ENCODE results near the gene SLC12A3. TPM values are rescaled to one million over a fixed set of nuclear protein-coding genes. Genes with fewer than 3 reads are reported as not detected.

Gene SLC12A3
- total and polyA plus RNA-seq, 4 donors = not detected

GRCh38 chr16:56828647-56829046, 36.4 kb upstream of the SLC12A3 start:
- no peaks in the 10 kb centered on the region for H3K4me1 ChIP-seq (ENCODE audit: control insufficient read depth in 1 of 2, insufficient read depth in 2 of 2, low read length in 2 of 2)
- no peak overlapping the region for H3K27ac ChIP-seq (ENCODE audit: low read depth in 1 of 2, low read length in 2 of 2)
- no peaks in the 10 kb centered on the region for H3K9me3 ChIP-seq (ENCODE audit: control insufficient read depth, low read length)
- WGBS, 2 donors = 96 to 100% methylated on average over 1 of the region's 1 CpG
- no peaks in the 10 kb centered on the region for H3K27me3 ChIP-seq (ENCODE audit: control insufficient read depth in 1 of 2, insufficient read depth in 2 of 2, low read length in 1 of 2)
- H3K4me3 ChIP-seq (ENCODE audit: low read length in 2 of 2) = no peak overlapping the region
- ATAC-seq (ENCODE audit: low FRiP score) (no peak), DNase-seq (no peak)
- intact Hi-C loops (cut with DNase I) = no loop called here
- peaks cover 3 to 7% of the 10 kb centered on the region in 2 donors for H3K36me3 ChIP-seq (ENCODE audit: control insufficient read depth in 1 of 2, insufficient read depth in 2 of 2, low read length in 1 of 2)

DNA sequence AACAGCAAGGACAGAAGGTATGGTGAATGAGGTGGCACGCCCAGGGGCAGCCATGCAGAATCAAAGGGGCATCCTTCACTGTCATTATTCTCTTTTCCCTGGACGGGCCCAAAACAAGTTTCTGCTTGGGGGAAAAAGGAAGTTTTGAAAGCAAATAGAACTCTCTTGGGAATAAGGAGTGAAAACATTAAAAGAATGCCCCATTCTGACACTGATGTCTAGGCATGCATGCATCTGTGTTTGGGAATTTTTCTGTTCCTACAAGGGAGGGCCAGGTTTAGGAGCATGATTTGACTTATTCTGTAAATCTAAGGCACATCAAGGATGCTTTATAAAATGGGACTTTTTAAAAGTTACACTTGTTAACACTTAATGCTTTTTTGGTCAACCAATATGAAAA, 34.3 kb upstream of the SLC12A3 start:
- Histone ChIP-seq H3K9me3 (ENCODE audit: control insufficient read depth, low read length) (no peaks in the 10 kb centered on the region), H3K36me3 (ENCODE audit: control insufficient read depth in 1 of 2, insufficient read depth in 2 of 2, low read length in 1 of 2) (peaks cover 4 to 7% of the 10 kb centered on the region in 2 donors), H3K27ac (ENCODE audit: low read depth in 1 of 2, low read length in 2 of 2) (no peak overlapping the region), H3K27me3 (ENCODE audit: control insufficient read depth in 1 of 2, insufficient read depth in 2 of 2, low read length in 1 of 2) (no peaks in the 10 kb centered on the region), H3K4me3 (ENCODE audit: low read length in 2 of 2) (no peak overlapping the region), H3K4me1 (ENCODE audit: control insufficient read depth in 1 of 2, insufficient read depth in 2 of 2, low read length in 2 of 2) (no peaks in the 10 kb centered on the region)
- intact Hi-C loops (cut with DNase I) = no loop called here
- 23 to 67% methylated on average over 2 of the region's 2 CpGs for WGBS, 2 donors
- ATAC-seq (ENCODE audit: low FRiP score) (no peak), DNase-seq (no peak)

DNA sequence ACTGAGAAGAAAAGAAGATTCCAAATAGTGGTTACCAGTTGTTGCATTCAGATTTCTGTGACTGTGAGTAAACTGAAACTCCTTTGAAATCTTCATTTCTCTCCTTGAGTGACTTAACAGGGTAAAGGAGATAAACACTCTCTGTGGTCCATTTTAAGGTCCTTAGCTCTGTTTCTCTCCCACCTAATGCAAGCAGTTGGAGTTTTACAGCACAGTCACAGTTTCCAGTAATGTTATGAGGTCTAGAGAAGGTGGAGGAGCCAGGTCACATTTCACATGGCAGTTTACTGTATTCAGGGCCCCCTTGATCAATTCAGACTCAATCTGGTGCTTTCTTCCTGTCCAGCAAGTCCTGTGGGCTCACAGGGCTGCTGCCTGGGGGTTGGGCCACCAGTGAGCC, 32.2 kb upstream of the SLC12A3 start:
- Histone ChIP-seq H3K36me3 (ENCODE audit: control insufficient read depth in 1 of 2, insufficient read depth in 2 of 2, low read length in 1 of 2) (peaks cover 2 to 13% of the 10 kb centered on the region in 2 donors), H3K4me1 (ENCODE audit: control insufficient read depth in 1 of 2, insufficient read depth in 2 of 2, low read length in 2 of 2) (no peaks in the 10 kb centered on the region)
- intact Hi-C loops (cut with DNase I) = no loop called here

GRCh38 chr16:56833243-56833970, 31.6 kb upstream of the SLC12A3 start:
- Histone ChIP-seq H3K4me3 (ENCODE audit: low read length in 2 of 2) (no peak overlapping the region), H3K4me1 (ENCODE audit: control insufficient read depth in 1 of 2, insufficient read depth in 2 of 2, low read length in 2 of 2) (no peaks in the 10 kb centered on the region), H3K27ac (ENCODE audit: low read depth in 1 of 2, low read length in 2 of 2) (no peak overlapping the region), H3K27me3 (ENCODE audit: control insufficient read depth in 1 of 2, insufficient read depth in 2 of 2, low read length in 1 of 2) (no peaks in the 10 kb centered on the region), H3K9me3 (ENCODE audit: control insufficient read depth, low read length) (no peaks in the 10 kb centered on the region), H3K36me3 (ENCODE audit: control insufficient read depth in 1 of 2, insufficient read depth in 2 of 2, low read length in 1 of 2) (peaks cover 2 to 13% of the 10 kb centered on the region in 2 donors)
- intact Hi-C loops (cut with DNase I) = no loop called here
- no peak for DNase-seq
- WGBS, 2 donors = 93 to 94% methylated on average over 9 of the region's 9 CpGs
- ATAC-seq (ENCODE audit: low FRiP score) = no peak

More for the DNA sequence above, 32.2 kb upstream of the SLC12A3 start:
- ATAC-seq (ENCODE audit: low FRiP score) (no peak), DNase-seq (no peak)
- H3K27ac ChIP-seq (ENCODE audit: low read depth in 1 of 2, low read length in 2 of 2) = no peak overlapping the region
- H3K4me3 ChIP-seq (ENCODE audit: low read length in 2 of 2) = no peak overlapping the region
- no peaks in the 10 kb centered on the region for H3K9me3 ChIP-seq (ENCODE audit: control insufficient read depth, low read length)
- no peaks in the 10 kb centered on the region for H3K27me3 ChIP-seq (ENCODE audit: control insufficient read depth in 1 of 2, insufficient read depth in 2 of 2, low read length in 1 of 2)

GRCh38 chr16:56835320-56835719, 29.7 kb upstream of the SLC12A3 start:
- peak; percentile 15 for ATAC-seq (ENCODE audit: low FRiP score)
- H3K4me1 ChIP-seq (ENCODE audit: control insufficient read depth in 1 of 2, insufficient read depth in 2 of 2, low read length in 2 of 2) = no peaks in the 10 kb centered on the region
- no peak for DNase-seq
- peaks cover 2 to 13% of the 10 kb centered on the region in 2 donors for H3K36me3 ChIP-seq (ENCODE audit: control insufficient read depth in 1 of 2, insufficient read depth in 2 of 2, low read length in 1 of 2)
- no peaks in the 10 kb centered on the region for H3K9me3 ChIP-seq (ENCODE audit: control insufficient read depth, low read length)
- H3K27me3 ChIP-seq (ENCODE audit: control insufficient read depth in 1 of 2, insufficient read depth in 2 of 2, low read length in 1 of 2) = no peaks in the 10 kb centered on the region
- no peak overlapping the region for H3K27ac ChIP-seq (ENCODE audit: low read depth in 1 of 2, low read length in 2 of 2)
- intact Hi-C loops (cut with DNase I) = no loop called here
- 79 to 83% methylated on average over 2 of the region's 2 CpGs for WGBS, 2 donors
- no peak overlapping the region for H3K4me3 ChIP-seq (ENCODE audit: low read length in 2 of 2)

DNA sequence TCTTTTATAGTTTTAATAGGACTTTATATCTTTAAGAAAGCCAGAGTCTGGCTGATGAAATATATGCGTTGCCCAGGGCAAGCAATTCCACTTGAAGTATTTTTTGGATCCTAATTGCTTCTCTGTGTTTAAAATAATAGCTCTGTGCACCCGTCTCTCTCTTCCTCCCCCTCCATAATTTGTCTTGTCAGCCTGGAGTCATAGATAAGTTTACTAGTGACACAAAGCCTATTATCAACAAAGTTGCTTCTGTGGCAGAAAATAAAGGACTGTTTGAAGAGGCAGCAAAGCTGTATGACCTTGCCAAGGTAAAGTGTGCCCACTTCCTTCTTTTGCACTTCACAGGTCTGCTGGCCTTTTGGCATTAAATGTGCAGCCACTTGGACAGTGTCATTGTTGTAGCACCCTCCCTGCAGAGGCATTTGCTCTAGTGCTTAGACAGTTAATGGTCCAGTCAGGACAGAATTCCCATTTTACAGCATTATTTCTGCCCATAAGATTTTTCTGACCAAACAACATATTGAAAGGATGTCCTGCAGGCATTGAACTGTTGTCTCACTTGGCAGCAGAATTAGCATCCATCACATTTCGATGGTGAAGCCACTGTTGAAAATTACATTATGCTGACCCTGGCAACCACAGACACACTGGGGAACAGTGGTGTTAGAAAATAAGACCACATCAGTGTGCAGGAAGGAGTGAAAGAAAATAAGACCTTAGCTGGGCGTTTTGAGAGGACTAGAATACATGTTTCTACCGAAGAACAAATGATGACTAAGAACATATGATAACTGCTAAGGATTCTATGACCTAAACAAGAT, 28.4 kb upstream of the SLC12A3 start:
- intact Hi-C loops (cut with DNase I) = no loop called here
- Histone ChIP-seq H3K4me3 (ENCODE audit: low read length in 2 of 2) (no peak overlapping the region), H3K27ac (ENCODE audit: low read depth in 1 of 2, low read length in 2 of 2) (no peak overlapping the region), H3K9me3 (ENCODE audit: control insufficient read depth, low read length) (no peaks in the 10 kb centered on the region), H3K36me3 (ENCODE audit: control insufficient read depth in 1 of 2, insufficient read depth in 2 of 2, low read length in 1 of 2) (peaks cover 6 to 13% of the 10 kb centered on the region in 2 donors), H3K27me3 (ENCODE audit: control insufficient read depth in 1 of 2, insufficient read depth in 2 of 2, low read length in 1 of 2) (no peaks in the 10 kb centered on the region), H3K4me1 (ENCODE audit: control insufficient read depth in 1 of 2, insufficient read depth in 2 of 2, low read length in 2 of 2) (no peaks in the 10 kb centered on the region)
- no peak for DNase-seq
- ATAC-seq (ENCODE audit: low FRiP score) = no peak
- 51 to 60% methylated on average over 5 of the region's 5 CpGs for WGBS, 2 donors

DNA sequence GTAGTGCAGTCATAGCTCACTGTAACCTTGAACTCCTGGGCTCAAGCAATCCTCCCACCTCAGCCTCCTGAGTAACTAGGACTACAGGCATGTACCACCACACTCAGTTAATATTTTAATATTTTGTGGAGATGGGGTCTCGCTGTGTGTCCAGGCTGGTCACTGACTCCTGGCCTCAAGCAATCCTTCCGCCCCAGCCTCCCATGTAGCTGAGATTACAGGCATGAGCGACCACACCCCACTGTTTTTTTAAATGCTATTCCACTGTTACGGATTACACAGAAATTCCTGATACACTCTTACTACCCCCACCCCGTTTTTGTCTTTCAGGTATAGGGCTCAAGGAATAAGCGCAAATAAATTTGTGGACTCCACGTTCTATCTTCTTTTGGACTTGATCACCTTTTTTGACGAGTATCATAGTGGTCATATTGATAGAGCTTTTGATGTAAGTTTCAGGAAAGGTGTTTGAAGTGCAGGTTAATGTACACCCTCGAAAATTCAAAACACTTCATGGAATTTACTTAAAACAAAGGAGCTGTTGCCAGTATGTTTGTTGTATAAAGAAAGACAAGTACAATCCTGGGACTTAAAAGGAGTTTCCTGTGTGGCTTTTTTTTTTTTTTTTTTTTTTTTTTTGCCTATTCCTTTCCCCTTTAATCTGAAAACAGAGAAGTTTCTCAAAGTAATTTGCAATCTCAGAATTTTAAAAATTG, 26.2 kb upstream of the SLC12A3 start:
- ATAC-seq (ENCODE audit: low FRiP score) (no peak), DNase-seq (no peak)
- Histone ChIP-seq H3K36me3 (ENCODE audit: control insufficient read depth in 1 of 2, insufficient read depth in 2 of 2, low read length in 1 of 2) (peaks cover 6 to 11% of the 10 kb centered on the region in 2 donors), H3K9me3 (ENCODE audit: control insufficient read depth, low read length) (no peaks in the 10 kb centered on the region), H3K27ac (ENCODE audit: low read depth in 1 of 2, low read length in 2 of 2) (no peak overlapping the region), H3K27me3 (ENCODE audit: control insufficient read depth in 1 of 2, insufficient read depth in 2 of 2, low read length in 1 of 2) (no peaks in the 10 kb centered on the region), H3K4me3 (ENCODE audit: low read length in 2 of 2) (no peak overlapping the region), H3K4me1 (ENCODE audit: control insufficient read depth in 1 of 2, insufficient read depth in 2 of 2, low read length in 2 of 2) (no peaks in the 10 kb centered on the region)
- intact Hi-C loops (cut with DNase I) = no loop called here
- WGBS, 2 donors = 90 to 93% methylated on average over 9 of the region's 9 CpGs

DNA sequence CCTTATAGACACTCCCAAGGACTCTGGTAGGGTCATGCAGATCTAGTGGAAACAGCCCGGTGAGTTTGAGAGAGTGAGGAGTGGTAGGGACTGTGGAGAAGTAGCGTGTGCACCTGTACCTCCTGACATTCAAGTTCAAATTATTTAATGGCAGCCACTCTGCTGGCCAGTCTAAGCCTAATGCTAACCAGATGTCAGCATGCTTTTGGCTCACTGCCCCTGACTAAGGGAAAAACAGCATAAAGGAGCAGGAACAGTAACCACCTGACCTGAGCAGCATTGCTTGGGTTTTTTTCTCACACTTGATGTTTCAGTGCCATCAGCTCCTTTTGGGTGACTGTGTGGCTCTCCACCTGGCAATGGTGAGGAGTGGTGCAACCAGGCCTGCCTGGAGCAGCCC, 23.8 kb upstream of the SLC12A3 start:
- Histone ChIP-seq H3K4me1 (ENCODE audit: control insufficient read depth in 1 of 2, insufficient read depth in 2 of 2, low read length in 2 of 2) (no peaks in the 10 kb centered on the region), H3K4me3 (ENCODE audit: low read length in 2 of 2) (no peak overlapping the region), H3K36me3 (ENCODE audit: control insufficient read depth in 1 of 2, insufficient read depth in 2 of 2, low read length in 1 of 2) (peaks cover 4 to 9% of the 10 kb centered on the region in 2 donors), H3K27ac (ENCODE audit: low read depth in 1 of 2, low read length in 2 of 2) (no peak overlapping the region), H3K27me3 (ENCODE audit: control insufficient read depth in 1 of 2, insufficient read depth in 2 of 2, low read length in 1 of 2) (no peaks in the 10 kb centered on the region), H3K9me3 (ENCODE audit: control insufficient read depth, low read length) (no peaks in the 10 kb centered on the region)
- intact Hi-C loops (cut with DNase I) = no loop called here
- no peak for ATAC-seq (ENCODE audit: low FRiP score)
- 89% methylated on average over 2 of the region's 2 CpGs for WGBS, 2 donors
- DNase-seq = no peak

All from aorta (tissue), 5 donors.